HG02571 (cell line): ENCODE measurements around the gene ZNF57.
"Not testable (repeated sequence)": the region's sequence is repeated elsewhere in the genome, so short reads cannot be mapped to it uniquely, and the experiment has no call there.

Source experiments
- ATAC-seq: cut with Tn5 transposase; IDR thresholded peaks from one replicate; pipeline ENCODE4 v1.9.1; 2021; ENCODE audit warnings: mild to moderate bottlenecking, moderate library complexity; ENCODE audit not compliant: unreplicated experiment

ZNF57 gene

DNA sequence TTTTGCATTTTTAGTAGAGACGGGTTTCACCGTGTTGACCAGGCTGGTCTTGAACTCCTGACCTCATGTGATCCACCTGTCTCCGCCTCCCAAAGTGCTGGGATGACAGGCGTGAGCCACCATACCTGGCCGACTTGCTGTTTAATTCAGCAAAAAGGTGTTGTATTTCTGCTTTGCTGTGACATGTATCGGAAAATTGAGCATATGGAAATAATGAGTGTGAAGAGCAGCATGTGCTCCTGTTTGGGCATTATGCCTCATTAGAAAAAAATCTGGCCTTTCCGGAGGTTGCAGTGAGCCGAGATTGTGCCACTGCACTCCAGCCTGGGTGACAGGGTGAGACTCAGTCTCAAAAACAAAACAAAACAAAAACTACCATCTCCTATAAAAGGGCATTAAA, 10.2 kb upstream of the ZNF57 start:
- ATAC-seq, result not testable (repeated sequence)

DNA sequence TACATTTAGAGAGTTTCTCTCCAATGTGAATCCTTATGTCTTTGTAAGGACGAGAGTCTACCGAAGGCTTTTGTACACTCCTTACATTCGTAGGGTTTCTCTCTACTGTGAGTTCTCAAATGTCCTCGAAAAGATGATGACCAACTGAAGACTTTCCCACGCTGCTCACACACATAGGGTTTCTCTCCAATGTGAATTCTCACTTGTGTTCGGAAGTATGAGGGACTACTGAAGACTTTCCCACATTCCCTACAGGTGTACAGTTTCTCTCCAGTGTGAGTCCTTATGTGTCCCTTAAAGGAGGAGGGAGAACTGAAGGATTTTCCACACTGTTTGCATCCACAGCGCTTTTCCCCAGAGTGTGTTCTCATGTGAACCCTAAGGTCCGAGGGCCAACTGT, 4.0 kb upstream of the ZNF57 start:
- ATAC-seq, result no peak

DNA sequence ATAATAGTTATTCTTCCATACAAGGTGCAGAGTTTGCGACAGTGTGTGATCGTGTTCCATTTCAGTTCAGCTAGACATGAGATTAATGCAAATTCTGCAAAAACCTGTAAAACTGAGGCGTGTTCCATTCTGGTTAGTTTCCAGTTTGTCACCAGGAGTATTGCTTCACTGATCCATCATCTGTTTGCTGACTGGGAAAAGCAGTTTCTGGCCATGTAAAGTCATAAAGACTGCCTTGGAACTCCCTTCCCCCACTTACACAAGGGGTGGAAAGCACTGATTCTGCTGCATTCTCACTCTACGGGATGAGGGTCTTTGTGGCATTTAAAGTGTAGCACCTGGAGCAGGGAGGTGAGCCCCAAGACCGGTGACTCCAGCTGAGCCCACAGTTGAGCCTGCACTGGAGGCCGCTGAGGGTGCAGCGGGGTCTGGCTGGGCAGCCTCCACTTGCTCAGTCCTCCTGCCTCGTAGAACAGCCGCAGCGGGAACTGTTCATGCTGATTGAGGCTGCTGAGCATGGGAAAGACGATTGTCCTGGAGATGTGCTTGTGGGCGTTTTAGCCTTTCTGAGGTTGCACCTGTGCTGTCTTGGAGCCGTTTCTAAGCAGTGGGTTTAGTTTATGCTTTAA, 2.0 kb downstream of the ZNF57 start:
- ATAC-seq, result no peak

DNA sequence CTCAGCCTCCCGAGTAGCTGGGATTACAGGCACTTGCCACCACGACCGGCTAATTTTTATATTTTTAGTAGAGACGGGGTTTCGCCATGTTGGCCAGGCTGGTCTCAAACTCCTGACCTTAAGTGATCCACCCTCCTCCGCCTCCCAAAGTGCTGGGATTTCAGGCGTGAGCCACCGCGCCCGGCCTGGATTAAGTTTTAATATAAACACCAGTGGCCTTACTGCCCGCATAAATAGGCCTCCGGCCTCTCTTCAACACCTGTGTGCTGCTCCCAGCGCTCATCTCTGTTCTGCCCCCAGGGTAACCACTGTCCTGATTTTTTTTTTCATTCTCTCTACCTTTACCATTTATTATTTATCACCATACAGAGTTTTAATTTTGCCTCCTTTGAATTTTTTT, 2.6 kb downstream of the ZNF57 start:
- ATAC-seq, result not testable (repeated sequence)

DNA sequence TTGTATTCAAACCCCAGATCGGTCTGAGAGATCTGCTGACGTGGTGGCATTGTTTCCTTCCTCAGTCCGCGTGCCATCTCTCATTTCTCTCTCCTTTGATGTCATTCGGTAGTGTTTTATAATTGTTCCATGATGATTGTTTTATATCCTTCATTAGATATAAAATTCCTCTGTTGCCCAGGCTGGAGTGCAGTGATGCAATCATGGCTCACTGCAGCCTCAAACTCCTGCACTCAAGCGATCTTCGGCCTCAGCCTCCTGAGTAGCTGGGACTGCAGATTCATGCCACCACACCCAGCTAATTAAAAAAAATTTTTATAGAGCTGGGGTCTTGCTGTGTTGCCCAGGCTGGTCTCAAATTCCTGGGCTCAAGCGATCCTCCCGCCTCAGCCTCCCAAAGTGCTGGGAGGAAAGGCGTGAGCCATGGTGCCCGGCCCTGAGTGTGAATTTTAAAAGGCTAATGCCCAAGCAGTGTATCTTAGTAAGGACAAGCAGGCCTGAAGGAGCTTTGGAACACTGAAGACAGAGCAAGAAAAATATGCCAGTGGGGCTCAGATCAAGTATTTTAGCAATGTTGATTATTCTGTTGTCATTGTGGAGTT, 5.3 kb downstream of the ZNF57 start:
- ATAC-seq, result no peak

DNA sequence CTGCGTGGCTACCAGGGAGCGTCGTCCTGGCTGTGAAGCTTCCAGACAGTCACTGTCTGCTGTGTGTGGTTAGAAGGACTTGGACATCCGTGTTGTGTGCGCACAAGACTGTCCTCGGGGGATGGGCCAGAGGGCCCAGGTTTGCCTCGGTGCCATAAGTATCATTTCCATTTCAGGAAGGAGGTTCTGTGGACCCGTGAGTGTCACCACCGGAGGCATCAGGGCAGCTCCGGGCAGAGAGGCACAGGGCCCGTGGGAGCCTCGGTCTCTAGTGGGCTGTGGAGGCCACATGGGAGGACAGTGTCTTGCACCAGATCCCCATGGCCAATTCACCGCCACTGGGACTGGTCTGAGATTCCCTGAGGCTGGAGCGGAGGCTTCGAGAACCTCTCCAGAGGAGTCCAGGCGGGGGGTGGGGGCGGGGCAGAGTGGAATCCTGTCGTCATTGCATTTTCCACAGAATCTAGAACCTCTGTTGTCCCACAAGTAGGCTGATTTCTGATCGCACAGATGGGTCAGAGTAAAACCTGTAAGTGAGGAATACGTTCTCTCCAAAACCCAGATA, 6.0 kb downstream of the ZNF57 start:
- no peak for ATAC-seq

DNA sequence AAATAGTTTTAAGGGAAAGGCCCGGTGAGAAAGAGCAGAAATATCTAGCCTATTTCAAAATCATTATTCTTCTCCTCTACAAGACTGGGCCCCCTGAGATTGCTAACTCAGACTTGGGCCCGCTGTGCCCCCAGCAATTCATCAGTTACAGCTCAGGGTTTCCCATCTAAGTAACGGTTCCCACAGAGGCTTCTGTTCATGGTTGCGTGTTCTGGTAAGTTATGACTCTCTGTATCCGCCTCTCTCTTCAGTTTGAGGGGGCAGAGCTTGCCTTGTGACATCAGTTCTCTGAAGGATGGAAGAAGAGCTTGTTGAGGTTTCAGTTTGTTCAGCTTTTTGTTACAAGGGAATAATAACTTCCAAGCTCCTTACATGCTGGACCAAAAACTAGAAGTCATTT, 11.6 kb downstream of the ZNF57 start:
- ATAC-seq, result no peak

DNA sequence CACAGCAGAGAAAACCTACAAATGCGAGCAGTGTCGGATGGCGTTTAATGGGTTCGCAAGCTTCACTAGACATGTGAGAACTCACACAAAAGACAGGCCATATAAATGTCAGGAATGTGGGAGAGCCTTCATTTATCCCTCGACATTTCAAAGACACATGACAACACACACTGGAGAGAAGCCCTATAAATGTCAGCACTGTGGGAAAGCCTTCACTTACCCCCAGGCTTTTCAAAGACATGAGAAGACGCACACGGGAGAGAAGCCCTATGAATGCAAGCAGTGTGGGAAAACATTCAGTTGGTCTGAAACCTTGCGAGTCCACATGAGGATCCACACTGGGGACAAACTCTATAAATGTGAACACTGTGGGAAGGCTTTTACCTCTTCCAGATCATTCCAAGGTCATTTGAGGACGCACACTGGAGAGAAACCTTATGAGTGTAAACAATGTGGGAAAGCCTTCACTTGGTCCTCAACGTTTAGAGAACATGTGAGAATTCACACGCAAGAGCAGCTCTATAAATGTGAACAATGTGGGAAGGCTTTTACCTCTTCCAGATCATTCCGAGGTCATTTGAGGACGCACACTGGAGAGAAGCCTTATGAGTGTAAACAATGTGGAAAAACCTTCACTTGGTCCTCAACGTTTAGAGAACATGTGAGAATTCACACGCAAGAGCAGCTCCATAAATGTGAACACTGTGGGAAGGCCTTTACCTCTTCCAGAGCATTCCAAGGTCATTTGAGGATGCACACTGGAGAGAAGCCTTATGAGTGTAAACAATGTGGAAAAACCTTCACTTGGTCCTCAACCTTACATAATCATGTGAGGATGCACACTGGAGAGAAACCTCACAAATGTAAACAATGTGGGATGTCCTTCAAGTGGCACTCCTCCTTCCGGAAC, 16.8 kb downstream of the ZNF57 start:
- ATAC-seq, result no peak

DNA sequence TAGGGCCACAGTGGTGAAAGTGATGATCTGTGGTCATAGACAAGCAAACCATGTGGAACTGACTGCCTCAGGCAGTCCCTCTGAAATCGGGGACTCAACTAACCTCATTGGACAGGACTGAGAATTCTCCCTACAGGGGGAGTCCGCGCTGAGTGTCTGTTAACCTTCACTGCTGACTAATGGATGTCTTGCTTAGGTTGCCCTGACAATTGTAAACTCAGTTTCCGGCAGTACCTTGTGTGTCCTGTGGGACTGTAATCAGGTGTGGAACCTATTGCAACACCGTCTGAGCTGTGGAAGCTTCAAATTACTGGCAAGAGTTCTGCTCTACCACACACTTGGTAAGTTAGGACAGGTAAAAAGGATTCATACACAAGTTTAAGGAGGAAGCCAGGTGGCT, 22.3 kb downstream of the ZNF57 start:
- no peak for ATAC-seq

DNA sequence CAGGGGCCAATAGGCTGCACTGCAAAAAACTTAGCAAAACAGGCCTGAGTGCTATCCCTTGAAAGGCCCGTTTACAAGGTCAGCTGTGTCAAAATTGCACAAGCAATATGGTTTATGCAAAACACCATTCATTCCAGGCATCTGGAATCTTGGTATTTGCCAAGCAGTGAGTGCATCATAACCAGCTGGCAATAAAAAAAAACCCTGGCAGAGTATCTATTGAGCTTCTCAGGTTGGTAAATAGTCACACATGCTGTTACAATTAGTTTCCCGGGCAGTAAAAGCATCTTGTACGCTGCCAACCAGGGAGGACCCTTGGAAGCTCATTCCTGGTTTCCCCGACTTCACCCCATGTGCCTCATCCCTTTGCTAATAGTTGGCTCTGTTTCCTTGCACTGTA, 22.8 kb downstream of the ZNF57 start:
- ATAC-seq, result no peak

DNA sequence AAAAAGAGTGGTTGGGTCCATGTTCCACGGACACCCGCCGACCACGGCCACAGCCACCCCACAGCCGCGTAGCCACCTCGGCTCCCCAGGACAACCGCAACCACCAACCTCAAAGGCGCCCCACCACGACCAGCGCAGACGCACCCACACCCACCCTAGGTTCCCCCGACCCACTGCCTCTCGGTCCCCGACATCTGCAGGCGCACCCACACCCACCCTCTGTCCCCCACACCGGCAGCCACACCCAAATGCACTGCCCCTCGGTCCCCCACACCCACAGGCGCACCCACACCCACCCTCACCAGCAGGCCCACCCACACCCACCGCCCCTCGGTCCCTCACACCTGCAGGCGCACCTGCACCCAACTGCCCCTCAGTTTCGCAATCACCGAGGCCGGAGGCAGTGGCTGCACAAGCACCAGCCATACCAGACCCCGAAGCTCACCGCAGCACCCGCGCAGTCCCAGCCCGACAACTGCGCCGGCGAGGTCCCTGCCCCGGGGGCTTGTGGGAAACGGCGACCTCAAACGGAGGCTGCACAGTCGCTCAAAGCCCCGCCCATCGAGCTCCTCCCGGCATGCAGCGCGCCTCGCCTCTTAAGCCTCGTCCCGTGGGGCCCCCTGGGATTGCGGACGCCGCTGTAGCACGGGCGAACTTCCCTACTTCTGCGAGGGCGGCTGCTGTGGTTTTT, 25.8 kb downstream of the ZNF57 start:
- ATAC-seq, result no peak

DNA sequence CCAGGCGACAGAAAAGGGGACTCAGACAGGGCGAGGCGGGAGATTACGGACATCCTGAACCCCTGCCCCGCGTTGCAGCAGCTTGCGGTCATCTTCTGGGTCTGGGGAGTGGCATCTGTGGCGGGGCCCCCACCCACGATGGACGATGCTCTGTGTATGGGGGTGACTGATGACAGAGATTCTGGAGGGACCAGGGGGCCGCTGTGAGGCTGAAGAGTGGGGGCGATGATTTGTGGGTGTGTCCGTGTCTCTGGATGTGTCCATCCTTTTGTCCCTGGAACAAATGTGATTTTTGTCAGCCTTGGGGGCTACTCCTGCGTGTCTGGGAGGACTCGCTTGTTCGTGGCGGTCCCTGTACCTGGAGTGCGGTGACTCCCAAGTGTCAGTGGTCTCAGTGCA, 26.3 kb downstream of the ZNF57 start:
- ATAC-seq, result no peak

DNA sequence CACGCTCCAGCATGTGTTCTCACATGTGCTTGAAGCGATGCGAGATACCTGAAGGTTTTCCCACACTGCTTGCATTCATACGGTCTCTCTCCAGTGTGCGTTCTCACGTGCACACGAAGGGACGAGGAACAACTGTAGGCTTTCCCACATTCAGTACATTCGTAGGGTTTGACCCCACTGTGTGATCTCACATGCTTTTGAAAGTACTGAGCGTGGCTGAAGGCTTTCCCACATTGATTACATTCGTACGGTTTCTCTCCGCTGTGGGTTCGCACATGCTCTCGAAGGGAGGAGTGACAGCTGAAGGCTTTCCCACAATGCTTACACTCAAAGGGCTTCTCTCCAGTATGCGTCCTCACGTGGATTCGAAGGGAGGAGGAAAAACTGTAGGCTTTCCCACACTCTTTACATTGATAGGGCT, 32.8 kb downstream of the ZNF57 start:
- ATAC-seq, result no peak

DNA sequence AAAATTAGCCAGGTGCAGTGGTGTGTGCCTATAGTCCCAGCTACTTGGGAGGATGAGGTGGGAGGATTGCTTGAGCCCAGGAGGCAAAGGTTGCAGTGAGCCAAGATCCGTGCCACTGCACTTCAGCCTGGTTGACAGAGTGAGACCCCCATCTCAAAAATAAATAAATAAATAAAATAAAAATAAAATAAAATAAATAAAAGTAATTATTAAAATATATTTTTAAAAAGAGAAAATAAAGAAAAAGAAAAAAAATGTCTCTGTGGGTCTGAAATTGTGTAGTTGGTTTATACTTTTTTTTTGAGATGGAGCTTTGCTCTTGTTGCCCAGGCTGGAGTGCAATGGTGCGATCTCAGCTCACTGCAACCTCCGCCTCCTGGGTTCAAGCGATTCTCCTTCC, 35.1 kb downstream of the ZNF57 start:
- ATAC-seq, result not testable (repeated sequence)

DNA sequence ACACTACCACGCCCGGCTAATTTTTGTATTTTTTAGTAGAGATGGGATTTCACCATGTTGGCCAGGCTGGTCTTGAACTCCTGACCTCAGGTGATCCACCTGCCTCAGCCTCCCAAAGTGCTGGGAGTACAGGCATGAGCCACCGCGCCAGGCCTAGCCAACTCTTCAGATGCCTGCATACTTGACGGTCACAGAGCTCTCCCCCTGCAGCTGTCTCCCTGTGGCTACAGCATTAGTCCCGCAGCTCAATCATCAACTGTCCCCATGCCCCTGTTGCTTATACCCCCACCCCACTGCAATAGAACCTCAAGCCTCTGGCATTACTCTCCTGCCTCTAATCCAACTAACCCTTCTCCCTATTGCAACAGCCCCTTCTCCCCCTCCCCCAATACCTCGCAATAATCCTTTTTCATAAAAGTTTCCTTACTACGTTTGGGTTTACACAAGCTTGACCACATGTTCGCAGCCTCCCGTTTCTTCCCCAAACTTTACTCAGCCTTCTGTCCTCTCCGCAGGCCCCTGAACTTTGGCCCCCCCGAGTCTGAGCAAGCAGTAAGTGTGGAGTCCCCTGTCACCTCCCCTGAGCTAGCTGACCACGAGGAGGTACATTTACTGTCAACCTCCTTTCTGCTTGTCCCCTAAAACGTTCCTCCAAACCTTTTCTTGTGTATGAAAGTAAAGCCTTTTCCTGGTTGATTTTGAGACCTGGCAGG, 42.4 kb downstream of the ZNF57 start:
- ATAC-seq, result no peak

DNA sequence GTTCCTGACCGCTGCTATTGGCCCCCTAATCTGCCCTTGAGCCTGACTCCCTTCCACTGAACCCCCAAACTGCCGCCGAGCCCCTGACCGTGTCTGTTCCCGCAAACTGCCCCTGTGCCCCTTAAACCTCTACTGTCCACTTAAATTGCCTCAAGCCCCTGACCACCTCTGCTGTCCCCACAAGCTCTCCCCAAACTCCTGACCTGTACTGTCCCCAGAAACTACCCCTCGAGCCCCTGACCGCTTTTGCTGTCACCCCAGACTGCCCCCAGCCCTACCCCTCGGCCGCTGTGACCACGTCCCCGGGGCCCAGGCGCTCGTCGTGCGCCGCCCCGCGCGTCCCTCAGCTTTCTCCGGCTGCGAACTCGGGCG, 43.7 kb downstream of the ZNF57 start:
- no peak for ATAC-seq

DNA sequence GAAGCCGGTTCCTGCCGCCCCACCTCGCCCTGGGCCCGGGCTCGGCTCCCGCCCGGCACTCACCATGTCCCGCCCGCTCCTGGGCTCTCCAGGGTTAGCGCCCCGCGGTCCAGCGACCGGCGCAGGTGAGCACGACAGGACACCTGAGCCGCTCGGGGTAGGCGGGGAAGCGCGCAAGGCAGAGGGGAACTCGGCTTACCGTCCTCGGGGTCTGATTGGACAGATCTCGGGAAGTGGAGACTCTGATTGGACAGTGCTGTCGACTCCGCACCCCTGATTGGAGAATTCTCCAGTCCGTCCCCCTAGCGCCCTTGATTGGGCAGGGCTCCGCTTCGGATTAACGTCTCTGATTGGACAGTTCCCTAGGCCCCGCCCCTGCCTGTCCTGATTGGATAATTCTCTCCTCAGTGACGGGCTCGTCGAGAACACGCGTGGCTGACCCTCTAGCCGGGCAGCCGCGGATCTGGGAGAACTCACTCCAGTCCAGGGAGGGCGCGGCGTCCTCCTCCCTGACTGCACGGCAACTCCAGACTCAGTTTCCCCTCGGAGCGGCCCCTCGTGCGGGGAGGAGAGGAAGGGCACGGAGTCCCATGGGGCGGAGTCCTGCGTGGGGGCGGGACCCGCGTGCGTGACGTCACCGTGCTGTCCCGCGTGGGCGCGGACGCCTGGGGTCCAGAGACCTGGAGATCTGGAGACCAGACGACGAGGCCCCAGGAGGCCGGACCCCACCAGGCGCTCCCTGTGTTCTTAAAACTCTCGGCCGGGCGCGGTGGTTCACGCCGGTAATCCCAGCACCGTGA, 44.2 kb downstream of the ZNF57 start, which contains the start of gene ZNF77:
ZNF77 (minus strand) TSS at position 197 of the 800 bp plus-strand sequence; CDS start at position 66, 131 bp downstream.
- ATAC-seq, result peak; percentile 94

DNA sequence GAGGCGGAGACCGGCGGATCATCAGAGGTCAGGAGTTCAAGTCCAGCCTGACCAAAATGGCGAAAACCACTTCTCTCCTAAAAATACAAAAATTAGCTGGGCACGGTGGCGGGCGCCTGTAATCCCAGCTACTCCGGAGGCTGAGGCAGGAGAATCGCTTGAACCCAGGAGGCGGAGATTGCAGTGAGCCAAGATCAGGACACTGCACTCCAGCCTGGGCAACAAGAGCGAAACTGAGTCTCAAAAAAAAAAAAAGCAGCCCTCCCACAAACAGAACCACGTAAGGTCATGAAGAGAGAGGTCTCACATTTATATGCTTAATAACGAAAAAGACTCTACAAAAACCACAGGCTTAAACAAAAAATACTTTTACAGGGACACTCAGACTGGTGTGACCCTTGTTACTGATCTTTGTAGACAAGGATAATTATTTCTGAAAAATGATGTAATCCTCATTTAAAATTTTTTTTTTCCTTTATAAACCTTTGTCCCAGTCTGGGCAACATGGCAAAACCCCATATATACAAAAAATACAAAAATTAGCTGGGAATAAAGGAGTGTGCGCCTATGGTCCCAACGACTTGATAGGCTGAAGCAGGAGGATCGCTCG, 45.0 kb downstream of the ZNF57 start:
- ATAC-seq, result no peak

DNA sequence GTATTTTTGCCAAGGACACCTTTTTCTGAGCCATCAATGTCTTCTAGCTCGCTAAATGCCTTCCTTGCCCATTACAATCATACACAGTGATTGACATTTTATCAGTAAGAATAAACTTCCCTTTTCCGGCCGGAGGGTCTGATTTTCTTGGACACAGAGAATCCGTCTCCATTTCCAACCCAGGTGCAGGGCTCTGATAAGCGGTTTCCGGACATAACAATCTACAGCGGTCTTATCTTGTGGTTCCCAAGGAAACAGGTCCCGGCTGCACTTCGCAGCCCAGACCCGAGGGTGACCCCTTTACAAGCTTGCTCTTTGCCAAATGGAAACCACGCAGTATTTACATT, 49.2 kb downstream of the ZNF57 start:
- no peak for ATAC-seq
